Measurements from ENCODE around the gene H3-3A.
"Not testable (repeated sequence)": the region's sequence is repeated elsewhere in the genome, so short reads cannot be mapped to it uniquely, and the experiment has no call there.

H3-3A gene

GRCh38 chr1:226086776-226087175 is 24.3 kb downstream of the H3-3A start:
- DNase-seq = no peak

- no peak for DNase-seq
These were observed 28.9 kb downstream of the H3-3A start for GRCh38 chr1:226091461-226091860.

GRCh38 chr1:226092048-226092820 is 29.7 kb downstream of the H3-3A start:
- DNase-seq = not testable (repeated sequence)

- DNase-seq = no peak
These were observed 30.4 kb downstream of the H3-3A start for GRCh38 chr1:226092965-226093364.

GRCh38 chr1:226093621-226094020 is 31.1 kb downstream of the H3-3A start:
- DNase-seq = no peak

GRCh38 chr1:226094451-226094850 is 31.9 kb downstream of the H3-3A start:
- DNase-seq = no peak

- DNase-seq = no peak
These were observed 32.8 kb downstream of the H3-3A start for GRCh38 chr1:226095286-226095685.

- DNase-seq = no peak
These were observed 35.5 kb downstream of the H3-3A start for GRCh38 chr1:226097866-226098625.

GRCh38 chr1:226098870-226099835 is 36.6 kb downstream of the H3-3A start:
- DNase-seq = no peak

GRCh38 chr1:226100436-226101391 is 38.2 kb downstream of the H3-3A start:
- peak; percentile 66 for DNase-seq

- DNase-seq = no peak
These were observed 42.2 kb downstream of the H3-3A start for GRCh38 chr1:226104671-226105121.

GRCh38 chr1:226107471-226108460 is 45.2 kb downstream of the H3-3A start:
- DNase-seq = no peak

- DNase-seq = no peak
These were observed 46.7 kb downstream of the H3-3A start for GRCh38 chr1:226108935-226109828.

- peak; percentile 90 for DNase-seq
These were observed 47.3 kb downstream of the H3-3A start for GRCh38 chr1:226109829-226110248.

GRCh38 chr1:226110249-226111097 is 48.0 kb downstream of the H3-3A start:
- peak; percentile 10 for DNase-seq

- DNase-seq = no peak
These were observed 48.8 kb downstream of the H3-3A start for GRCh38 chr1:226111098-226111882.

- no peak for DNase-seq
These were observed 49.4 kb downstream of the H3-3A start for GRCh38 chr1:226111883-226112261.

- DNase-seq = no peak
These were observed 50.1 kb downstream of the H3-3A start for GRCh38 chr1:226112626-226113025.

All from NCI-H1694 treated with DMSO at 0.1 percent for 48 hours (cell line).